ENCODE measurements around the gene CHRD. TPM values are rescaled to one million over a fixed set of nuclear protein-coding genes. Genes with fewer than 3 reads are reported as not detected.

Gene CHRD
- total RNA-seq, 1 experiment from 2014 or later = 1.8 TPM

- no peaks in the 10 kb centered on the region for H3K9me3 ChIP-seq (ENCODE audit: control insufficient read depth, low read depth, low read length)
- no peak for TF ChIP-seq CTCF (conservative IDR thresholded peaks at IDR 0.05)
- H3K4ac ChIP-seq (ENCODE audit: low read depth, low read length) = no peak overlapping the region
- no peaks in the 10 kb centered on the region for H3K27me3 ChIP-seq (ENCODE audit: insufficient read depth, low read length)
- no peak overlapping the region for H3K18ac ChIP-seq (ENCODE audit: insufficient read length, low read depth, low read length)
- 0 out of 2 replicates have a peak, but pooled peaks cover 2% of the 10 kb centered on the region for H3K4me1 ChIP-seq (ENCODE audit: insufficient read depth, low read length)
- no peak overlapping the region for H3K14ac ChIP-seq (ENCODE audit: insufficient read depth, low read length)
- H3K36me3 Mint-ChIP-seq (ENCODE audit: insufficient read depth in 1 of 3, low read depth in 3 of 3) = peaks cover 9 to 36% (median 35%) of the 10 kb centered on the region in 3 experiments; a peak in 6 of 7 replicates
- no peak overlapping the region for H2BK5ac ChIP-seq (ENCODE audit: insufficient read length, low read length)
- no peak overlapping the region for H3K23ac ChIP-seq (ENCODE audit: insufficient read length, low read depth, low read length)
- H2BK120ac ChIP-seq (ENCODE audit: low read depth, low read length, poor library complexity, severe bottlenecking) = no peak overlapping the region
- no peak overlapping the region for H4K5ac ChIP-seq (ENCODE audit: insufficient read length, low read depth, low read length)
- no peak overlapping the region for H3K4me3 Mint-ChIP-seq
- no peak overlapping the region for H3K27ac Mint-ChIP-seq
- H3K79me2 ChIP-seq (ENCODE audit: insufficient read depth, low read length) = no peaks in the 10 kb centered on the region
- peaks cover 15 to 26% of the 10 kb centered on the region in 2 experiments for H3K4me1 Mint-ChIP-seq
- no peak overlapping the region for H3K56ac ChIP-seq (ENCODE audit: insufficient read length, low read depth, low read length)
- H4K20me1 ChIP-seq (ENCODE audit: control insufficient read depth, insufficient read depth, insufficient read length) = no peaks in the 10 kb centered on the region
- no peak overlapping the region for H3K4me2 ChIP-seq (ENCODE audit: insufficient read depth, insufficient read length, low read length)
- H2AFZ ChIP-seq (ENCODE audit: low read length) = no peak overlapping the region
- no peak overlapping the region for H3K9ac ChIP-seq (ENCODE audit: extremely low read depth, insufficient read length, low read length)
- no peaks in the 10 kb centered on the region for H3K23me2 ChIP-seq (ENCODE audit: insufficient read length, low read depth, low read length, poor library complexity, severe bottlenecking)
- H3K9me3 Mint-ChIP-seq = no peaks in the 10 kb centered on the region
- H2BK15ac ChIP-seq (ENCODE audit: low read depth, low read length) = no peak overlapping the region
- H3K27me3 Mint-ChIP-seq (ENCODE audit: low read depth) = no peaks in the 10 kb centered on the region
- H2BK20ac ChIP-seq (ENCODE audit: low read depth, low read length, poor library complexity, severe bottlenecking) = no peak overlapping the region
- H3K79me1 ChIP-seq (ENCODE audit: insufficient read depth, low read depth, low read length, poor library complexity, severe bottlenecking) = no peaks in the 10 kb centered on the region
- H4K91ac ChIP-seq (ENCODE audit: insufficient read length, low read depth, low read length) = no peak overlapping the region
- no CpG with 5 or more reads among the region's 10 CpGs for WGBS (ENCODE audit: extremely low coverage, insufficient read length, low lambda C conversion rate)
- no peak overlapping the region for H3T11ph ChIP-seq (ENCODE audit: low read length)
- DNase-seq = no peak
- H2AK5ac ChIP-seq (ENCODE audit: insufficient read length, low read length) = no peak overlapping the region
- no peak overlapping the region for H2BK12ac ChIP-seq (ENCODE audit: insufficient read length, low read depth, low read length)
- no peak overlapping the region for H4K8ac ChIP-seq (replicated peaks; ENCODE audit: insufficient read length, low read depth, low read length)
- H3K27ac ChIP-seq (ENCODE audit: insufficient read length, low read depth, low read length) = no peak overlapping the region
Observed at GRCh38 chr3:184349563-184350470, 30.0 kb upstream of the CHRD start.
